Suprapubic skin (tissue), 3 donors: ENCODE measurements around the gene KSR1.

Source experiments
- CTCF ChIP-seq, 2 donors: fragments of 200-600 bp in 1 of 2; fragments of 450-650 bp in 1 of 2; sonication (generic) in 1 of 2; IDR thresholded peaks; one replicate each; pipeline ENCODE4 v1.5.1; 2016 to 2019; ENCODE audit warnings: antibody characterized with exemption in 2 of 2, mild to moderate bottlenecking in 1 of 2, moderate library complexity in 1 of 2
- EP300 ChIP-seq: sonication (generic); formaldehyde crosslinking; IDR thresholded peaks from one replicate; pipeline ENCODE4 v1.6.1; 2017; ENCODE audit warnings: antibody characterized with exemption
- POLR2A ChIP-seq, 2 donors: fragments of 450-650 bp; IDR thresholded peaks; one replicate each; pipeline ENCODE4 v1.6.1; 2017; ENCODE audit warnings: antibody characterized with exemption in 2 of 2, mild to moderate bottlenecking in 2 of 2, moderate library complexity in 2 of 2

- no peak for TF ChIP-seq CTCF (IDR thresholded peaks at IDR 0.05)
- no peak for TF ChIP-seq EP300
- no peak for TF ChIP-seq POLR2A (IDR thresholded peaks at IDR 0.05)
Observed at GRCh38 chr17:27660436-27660835, 204.2 kb downstream of the KSR1 start.
